Caco-2 (cell line): ENCODE results near the gene IMPDH1. TPM values are rescaled to one million over a fixed set of nuclear protein-coding genes. Genes with fewer than 3 reads are reported as not detected.

Experiments used
- BruUV-seq: library from RNA; stranded (reverse); fragments of 400-500 nt; replicated peaks from 2 replicates; lab custom pipeline; 2021; lab: Mats Ljungman, UMichigan
- CTCF ChIA-PET: fragments of 300-600 bp; sonication (Branson Sonifier 250); formaldehyde crosslinking; loops from one replicate; lab custom pipeline; 2022; ENCODE audit warnings: antibody characterized with exemption; lab: Charles Lee
- POLR2A ChIA-PET: fragments of 300-600 bp; sonication (Branson Sonifier 250); formaldehyde crosslinking; loops from one replicate; lab custom pipeline; 2022; ENCODE audit warnings: antibody characterized with exemption; lab: Charles Lee
- DNase-seq, 2 experiments: peaks; one replicate each; pipeline versions ENCODE4 v3.0.0 to v3.0.0-alpha.2; 2020 to 2022
- H3K27me3 ChIP-seq: replicated peaks from 2 replicates; pipeline ENCODE4 v1.6.0; 2011; ENCODE audit warnings: low read length; ENCODE audit not compliant: control insufficient read depth, insufficient read depth
- H3K36me3 ChIP-seq: 2 replicates; pipeline ENCODE4 v1.5.1; 2011; ENCODE audit warnings: low read length; ENCODE audit not compliant: control insufficient read depth, insufficient read depth
- H3K4me1 ChIP-seq: fragments of 250-450 bp; sonication (Bioruptor Pico); 2 replicates; pipeline ENCODE4 v1.5.1; 2020; ENCODE audit warnings: mild to moderate bottlenecking
- H3K4me3 ChIP-seq: 2 replicates; pipeline ENCODE4 v1.5.1; 2011; ENCODE audit warnings: low read depth, mild to moderate bottlenecking, control low read depth, low read length
- H3K9me3 ChIP-seq: fragments of 250-450 bp; sonication (Bioruptor Pico); 2 replicates; pipeline ENCODE4 v1.5.1; 2020; ENCODE audit warnings: mild to moderate bottlenecking, moderate library complexity
- H3K27ac Mint-ChIP-seq: one replicate; pipeline ENCODE4 v1.8.0; 2022; ENCODE audit warnings: mixed read lengths; ENCODE audit not compliant: unreplicated experiment
- H3K27me3 Mint-ChIP-seq: one replicate; pipeline ENCODE4 v1.8.0; 2022; ENCODE audit warnings: mixed read lengths; ENCODE audit not compliant: insufficient read depth, unreplicated experiment
- H3K36me3 Mint-ChIP-seq: one replicate; pipeline ENCODE4 v1.8.0; 2022; ENCODE audit warnings: mild to moderate bottlenecking, mixed read lengths; ENCODE audit not compliant: insufficient read depth, unreplicated experiment
- H3K4me1 Mint-ChIP-seq: one replicate; pipeline ENCODE4 v1.8.0; 2022; ENCODE audit warnings: low read depth, mixed read lengths; ENCODE audit not compliant: unreplicated experiment
- H3K4me3 Mint-ChIP-seq: one replicate; pipeline ENCODE4 v1.8.0; 2022; ENCODE audit warnings: mild to moderate bottlenecking, moderate library complexity, mixed read lengths; ENCODE audit not compliant: unreplicated experiment
- H3K9me3 Mint-ChIP-seq: one replicate; pipeline ENCODE4 v1.8.0; 2022; ENCODE audit warnings: mixed read lengths; ENCODE audit not compliant: unreplicated experiment
- CTCF ChIP-seq, 2 experiments: fragments of 200-600 bp in 1 of 2; IDR thresholded peaks; 1 replicate in 1 of 2; 2 replicates in 1 of 2; pipeline versions ENCODE4 v1.5.1 to v1.8.0; 2011 to 2022; ENCODE audit warnings: antibody characterized with exemption in 1 of 2, control low read depth in 1 of 2, inconsistent platforms in 1 of 2, low read depth in 1 of 2, low read length in 1 of 2, mild to moderate bottlenecking in 1 of 2, moderate library complexity in 1 of 2; ENCODE audit not compliant: insufficient read depth in 1 of 2, severe bottlenecking in 1 of 2, unreplicated experiment in 1 of 2
- intact Hi-C: fragments of 100-400 bp; cut with micrococcal nuclease; formaldehyde crosslinking; loops from one replicate; pipeline ENCODE4 v1.10.0; 2022; ENCODE audit not compliant: unreplicated experiment
- total RNA-seq: library from RNA; stranded (reverse); gene quantifications from 2 replicates; pipeline ENCODE4 v1.2.3, GENCODE V29; 2022

IMPDH1 gene
- total RNA-seq, 1 experiment from 2014 or later, result 43.5 TPM

GRCh38 chr7:128404886-128405470 lies 4.8 kb downstream of the IMPDH1 start:
- no peaks in the 10 kb centered on the region for H3K27me3 Mint-ChIP-seq
- intact Hi-C loops, result loop anchor here (5.0 kb wide), 1 partner anchor 238 kb away; no protein-coding TSS in a partner anchor
- CTCF ChIA-PET, result interaction anchor here (0.7 to 1.2 kb wide), 4 partner anchors 18 to 56 kb away, joined by 4 to 5 read pairs (median 4); no protein-coding TSS in a partner anchor

GRCh38 chr7:128404143-128404681 lies 5.6 kb downstream of the IMPDH1 start:
- Mint-ChIP-seq H3K4me1 (peaks cover 7% of the 10 kb centered on the region), H3K4me3 (peak overlapping the region; percentile 81), H3K27me3 (no peaks in the 10 kb centered on the region), H3K9me3 (no peaks in the 10 kb centered on the region), H3K36me3 (no peaks in the 10 kb centered on the region), H3K27ac (no peak overlapping the region)
- ChIA-PET CTCF (interaction anchor here (0.6 to 1.2 kb wide), 5 partner anchors 15 to 60 kb away, joined by 3 to 4 read pairs (median 4); partner anchors contain the start of gene RBM28), POLR2A (interaction anchor here (0.6 to 0.7 kb wide), 2 partner anchors 60 to 130 kb away, joined by 3 to 6 read pairs; partner anchors contain the start of gene RBM28)
- Histone ChIP-seq H3K9me3 (no peaks in the 10 kb centered on the region; the same call in 1 of the 2 replicates), H3K27me3 (no peaks in the 10 kb centered on the region), H3K4me3 (no peak overlapping the region), H3K36me3 (no peaks in the 10 kb centered on the region), H3K4me1 (peaks cover 31% of the 10 kb centered on the region)
- intact Hi-C loops, result loop anchor here (5.0 kb wide), 1 partner anchor 237 kb away; no protein-coding TSS in a partner anchor
- no peak for TF ChIP-seq CTCF (IDR thresholded peaks at IDR 0.05; ENCODE audit: insufficient read depth in 1 of 2, low read depth in 1 of 2, low read length in 1 of 2, severe bottlenecking in 1 of 2, unreplicated experiment in 1 of 2)
- no TSS peak for BruUV-seq
- no peak for DNase-seq

More at GRCh38 chr7:128404886-128405470, 4.8 kb downstream of the IMPDH1 start:
- peaks cover 7% of the 10 kb centered on the region for H3K4me1 Mint-ChIP-seq
- no peaks in the 10 kb centered on the region for H3K27me3 ChIP-seq
- H3K9me3 Mint-ChIP-seq, result no peaks in the 10 kb centered on the region
- H3K4me1 ChIP-seq, result peaks cover 34% of the 10 kb centered on the region
- TF ChIP-seq CTCF (IDR thresholded peaks at IDR 0.05; ENCODE audit: insufficient read depth in 1 of 2, low read depth in 1 of 2, low read length in 1 of 2, severe bottlenecking in 1 of 2, unreplicated experiment in 1 of 2), result no peak
- peak overlapping the region; percentile 81 for H3K4me3 Mint-ChIP-seq
- TSS peak; percentile 12 for BruUV-seq
- H3K4me3 ChIP-seq, result peak overlapping the region; percentile 65
- POLR2A ChIA-PET, result no interaction called here
- no peak overlapping the region for H3K27ac Mint-ChIP-seq
- H3K36me3 Mint-ChIP-seq, result no peaks in the 10 kb centered on the region
- H3K9me3 ChIP-seq, result no peaks in the 10 kb centered on the region; the same call in 1 of the 2 replicates
- no peak for DNase-seq
- H3K36me3 ChIP-seq, result no peaks in the 10 kb centered on the region

- Histone ChIP-seq H3K36me3 (no peaks in the 10 kb centered on the region; the same call in 1 of the 2 replicates), H3K4me3 (no peak overlapping the region), H3K27me3 (no peaks in the 10 kb centered on the region), H3K9me3 (no peaks in the 10 kb centered on the region; the same call in 1 of the 2 replicates), H3K4me1 (peaks cover 25% of the 10 kb centered on the region)
- no peak for DNase-seq
- Mint-ChIP-seq H3K36me3 (no peaks in the 10 kb centered on the region), H3K4me3 (peak overlapping the region; percentile 81), H3K4me1 (peaks cover 7% of the 10 kb centered on the region), H3K27me3 (no peaks in the 10 kb centered on the region), H3K27ac (no peak overlapping the region), H3K9me3 (no peaks in the 10 kb centered on the region)
- ChIA-PET POLR2A (interaction anchor here (0.6 to 0.7 kb wide), 3 partner anchors 51 to 130 kb away, joined by 3 to 6 read pairs (median 3); partner anchors contain the start of gene RBM28), CTCF (interaction anchor here (0.6 to 1.2 kb wide), 5 partner anchors 15 to 60 kb away, joined by 3 to 4 read pairs (median 4); partner anchors contain the start of gene RBM28)
- intact Hi-C loops, result loop anchor here (5.0 kb wide), 1 partner anchor 236 kb away; no protein-coding TSS in a partner anchor
- no peak for TF ChIP-seq CTCF (IDR thresholded peaks at IDR 0.05; ENCODE audit: insufficient read depth in 1 of 2, low read depth in 1 of 2, low read length in 1 of 2, severe bottlenecking in 1 of 2, unreplicated experiment in 1 of 2)
- BruUV-seq, result no TSS peak
Measured at GRCh38 chr7:128403676-128404075, 6.1 kb downstream of the IMPDH1 start.
